ENCODE measurements around the gene FERMT3.
A peak's percentile ranks its signal among the peaks of the same experiment; 100 is the strongest.
"Not testable (repeated sequence)": the region's sequence is repeated elsewhere in the genome, so short reads cannot be mapped to it uniquely, and the experiment has no call there.

FERMT3 gene

DNA sequence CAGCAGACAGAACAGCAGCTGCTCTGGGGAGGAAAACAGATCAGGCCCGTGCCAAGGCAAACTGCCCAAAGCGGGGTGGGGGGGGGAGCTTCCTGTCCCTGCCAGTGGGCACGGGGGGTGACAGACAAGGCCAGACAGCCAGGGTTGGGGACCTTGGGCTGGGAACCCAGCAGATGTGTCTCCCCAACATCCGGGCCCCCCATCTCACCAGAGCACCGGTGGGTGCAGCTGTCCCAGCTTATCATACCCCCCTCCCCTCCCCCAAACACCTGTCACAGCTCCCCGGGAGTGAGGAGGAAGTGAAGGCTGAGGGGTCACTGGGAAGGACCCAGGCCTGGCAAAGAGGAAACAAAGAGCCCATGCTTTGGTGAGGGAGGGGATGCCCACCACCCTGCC is 38.9 kb downstream of the FERMT3 start:
- Histone ChIP-seq H3K27ac (peak overlapping the region; percentile 89), H3K36me3 (peaks cover 29% of the 10 kb centered on the region), H3K9me3 (ENCODE audit: severe bottlenecking) (no peaks in the 10 kb centered on the region), H3K27me3 (ENCODE audit: insufficient read depth, low read depth, severe bottlenecking) (no peaks in the 10 kb centered on the region), H3K4me3 (ENCODE audit: low read depth, low read length) (peak overlapping the region; percentile 61)
- DNase-seq = no peak
- TF ChIP-seq, protein P1, sequence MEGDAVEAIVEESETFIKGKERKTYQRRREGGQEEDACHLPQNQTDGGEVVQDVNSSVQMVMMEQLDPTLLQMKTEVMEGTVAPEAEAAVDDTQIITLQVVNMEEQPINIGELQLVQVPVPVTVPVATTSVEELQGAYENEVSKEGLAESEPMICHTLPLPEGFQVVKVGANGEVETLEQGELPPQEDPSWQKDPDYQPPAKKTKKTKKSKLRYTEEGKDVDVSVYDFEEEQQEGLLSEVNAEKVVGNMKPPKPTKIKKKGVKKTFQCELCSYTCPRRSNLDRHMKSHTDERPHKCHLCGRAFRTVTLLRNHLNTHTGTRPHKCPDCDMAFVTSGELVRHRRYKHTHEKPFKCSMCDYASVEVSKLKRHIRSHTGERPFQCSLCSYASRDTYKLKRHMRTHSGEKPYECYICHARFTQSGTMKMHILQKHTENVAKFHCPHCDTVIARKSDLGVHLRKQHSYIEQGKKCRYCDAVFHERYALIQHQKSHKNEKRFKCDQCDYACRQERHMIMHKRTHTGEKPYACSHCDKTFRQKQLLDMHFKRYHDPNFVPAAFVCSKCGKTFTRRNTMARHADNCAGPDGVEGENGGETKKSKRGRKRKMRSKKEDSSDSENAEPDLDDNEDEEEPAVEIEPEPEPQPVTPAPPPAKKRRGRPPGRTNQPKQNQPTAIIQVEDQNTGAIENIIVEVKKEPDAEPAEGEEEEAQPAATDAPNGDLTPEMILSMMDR (IDR thresholded peaks at IDR 0.05; ENCODE audit: low read depth, low read length) = no peak

DNA sequence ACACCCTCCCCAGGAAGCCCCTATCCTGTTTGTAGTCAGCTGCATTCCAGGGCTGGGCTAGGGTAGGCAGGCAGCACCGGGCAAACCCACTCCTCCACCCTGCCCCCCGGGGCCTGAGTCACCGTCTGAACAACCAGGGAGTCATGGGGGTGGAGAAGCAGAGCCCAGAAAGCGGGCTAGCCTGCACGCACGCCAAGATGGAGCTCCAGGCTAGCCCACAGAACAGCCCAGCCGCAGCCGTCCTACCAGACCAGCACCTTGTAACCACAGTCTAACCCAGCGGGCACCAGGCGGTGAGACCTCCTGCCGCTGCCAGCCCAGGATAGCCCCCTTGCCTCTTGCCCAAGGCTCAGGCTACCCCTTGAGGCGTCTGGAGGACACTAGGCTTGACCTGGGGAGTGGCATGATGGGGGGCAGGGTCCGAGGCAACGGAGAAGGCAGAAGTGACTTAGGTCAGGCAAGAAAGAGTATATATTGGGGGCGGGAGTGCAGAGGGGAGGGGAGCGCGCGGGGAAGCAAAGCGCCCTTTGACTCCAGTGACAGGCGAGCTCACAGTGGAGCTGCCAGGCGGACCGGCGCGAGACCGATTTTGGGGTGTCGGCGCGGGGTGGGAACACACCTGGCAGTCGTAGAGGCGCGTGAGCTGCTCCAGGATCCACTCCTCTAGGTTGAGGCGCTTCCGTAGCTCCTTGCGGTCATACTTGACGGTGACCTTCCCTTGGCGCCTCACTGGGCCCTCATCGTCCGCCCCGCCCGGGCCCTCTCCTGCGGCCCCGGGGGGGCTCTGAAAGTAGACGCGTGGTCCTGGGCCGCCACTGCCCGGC is 39.5 kb downstream of the FERMT3 start:
- H3K27ac ChIP-seq = peak overlapping the region; percentile 89
- TF ChIP-seq, protein P1 (IDR thresholded peaks at IDR 0.05; ENCODE audit: low read depth, low read length) = no peak
- no peaks in the 10 kb centered on the region for H3K9me3 ChIP-seq (ENCODE audit: severe bottlenecking)
- peak overlapping the region; percentile 61 for H3K4me3 ChIP-seq (ENCODE audit: low read depth, low read length)
- H3K27me3 ChIP-seq (ENCODE audit: insufficient read depth, low read depth, severe bottlenecking) = no peaks in the 10 kb centered on the region
- H3K36me3 ChIP-seq = peaks cover 29% of the 10 kb centered on the region
- DNase-seq = peak; percentile 45

DNA sequence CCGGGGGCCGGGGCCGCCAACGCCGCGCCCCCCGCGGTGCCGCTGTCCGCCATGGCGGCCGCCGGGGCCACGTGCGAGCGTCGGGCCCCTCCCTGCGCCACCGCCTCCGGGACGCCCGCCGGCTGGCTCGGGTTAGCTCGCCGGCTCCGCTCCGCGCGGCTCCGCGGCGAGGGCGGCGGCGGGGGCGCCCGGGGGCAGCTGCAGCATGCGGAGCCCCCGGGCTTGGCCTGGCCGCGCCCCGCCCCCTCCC is 40.0 kb downstream of the FERMT3 start:
- not testable (repeated sequence) for DNase-seq; H3K9me3 ChIP-seq (ENCODE audit: severe bottlenecking); H3K27me3 ChIP-seq (ENCODE audit: insufficient read depth, low read depth, severe bottlenecking)
- Histone ChIP-seq H3K36me3 (peaks cover 29% of the 10 kb centered on the region), H3K27ac (peak overlapping the region; percentile 89), H3K4me3 (ENCODE audit: low read depth, low read length) (peak overlapping the region; percentile 61)

DNA sequence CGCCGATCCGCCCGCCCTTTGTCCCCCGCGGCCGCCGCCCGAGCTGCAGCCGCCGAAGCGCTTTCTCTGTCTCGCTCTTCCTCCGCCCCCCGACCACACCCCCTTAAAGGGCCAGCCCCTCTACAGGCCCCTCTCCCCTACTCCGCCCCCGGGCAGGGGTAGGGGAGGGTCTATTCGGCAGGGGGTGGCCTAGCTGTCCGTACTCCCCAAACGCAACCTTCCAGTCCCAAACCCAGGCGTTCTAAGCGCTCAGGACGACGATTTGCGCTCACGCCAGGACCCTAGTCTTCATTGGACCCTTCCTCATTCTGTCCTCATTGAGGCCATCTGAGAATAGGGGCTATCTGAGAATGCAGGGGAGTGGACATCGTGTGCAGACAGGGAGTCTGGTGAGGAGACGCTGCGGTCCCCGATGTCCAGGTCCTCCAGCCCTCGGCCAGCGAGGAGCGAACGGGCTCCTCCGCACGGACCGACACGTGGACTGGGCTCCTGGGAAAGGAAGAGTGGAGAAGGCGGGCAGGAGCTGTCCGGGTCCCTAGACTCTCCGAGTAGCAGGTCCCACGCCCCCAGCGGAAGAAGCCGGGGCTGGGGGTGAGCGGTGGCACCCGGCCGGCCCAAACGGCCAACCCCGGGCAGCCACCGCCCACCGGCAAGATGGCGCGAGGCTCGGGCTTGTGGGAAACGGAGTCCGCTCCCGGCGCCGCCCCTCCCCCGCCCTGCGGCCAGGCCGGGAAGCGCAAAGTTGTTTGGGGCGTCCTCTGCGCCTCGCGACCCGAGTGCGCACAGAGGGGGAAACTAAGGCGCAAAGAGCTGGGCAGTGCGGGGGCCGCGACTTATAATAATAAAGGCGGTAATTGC is 40.6 kb downstream of the FERMT3 start, which contains the start of gene PPP1R14B:
Gene PPP1R14B (minus strand): TSS at position 73 of the 858 bp plus-strand sequence. CDS start 270 bp downstream, outside the sequence.
- DNase-seq = peak; percentile 91
- TF ChIP-seq, protein P1 (IDR thresholded peaks at IDR 0.05; ENCODE audit: low read depth, low read length) = 0 out of 2 replicates have a peak, but pooled peaks have one; percentile 12
- peak within 1 kb of the TSS; percentile 89 for H3K27ac ChIP-seq

DNA sequence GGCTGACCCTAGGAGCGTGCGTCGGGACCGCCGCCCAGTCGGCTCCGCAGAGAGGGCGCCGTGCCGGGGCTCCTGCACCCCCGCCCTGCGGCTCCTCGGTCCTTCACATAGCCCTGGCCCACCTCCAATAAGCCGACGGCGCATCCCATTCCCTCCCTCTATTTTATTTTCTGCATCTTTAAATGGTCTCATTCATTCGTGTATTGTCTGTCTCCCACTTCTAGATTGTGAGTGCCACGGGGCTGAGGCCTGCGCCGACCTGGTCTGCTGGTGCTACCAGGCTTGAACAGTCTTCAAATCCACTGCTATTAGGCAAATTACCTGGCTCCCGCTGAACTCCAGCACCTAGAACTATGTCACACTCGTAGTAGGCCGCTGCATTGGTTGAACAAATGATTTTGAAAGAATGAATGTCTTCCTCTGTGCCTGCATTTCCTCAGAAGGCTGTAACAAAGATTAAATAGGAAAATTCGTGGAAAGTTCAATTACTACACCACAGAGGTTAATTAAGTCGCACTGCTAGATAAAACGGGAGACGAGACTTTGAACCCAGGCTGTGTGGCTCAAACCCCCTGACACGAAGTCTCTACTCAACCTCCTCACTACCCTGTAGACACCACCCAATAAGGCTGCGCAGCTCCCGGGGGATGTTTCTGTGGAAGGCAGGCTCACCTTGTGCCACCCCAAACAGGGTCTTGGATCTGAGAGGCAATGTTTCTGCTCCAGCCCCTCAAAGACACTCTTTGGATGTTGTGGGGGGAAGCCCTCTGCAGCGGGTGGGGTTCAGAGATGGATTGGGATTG is 41.4 kb downstream of the FERMT3 start:
- TF ChIP-seq, protein P1 (IDR thresholded peaks at IDR 0.05; ENCODE audit: low read depth, low read length) = no peak
- peak overlapping the region; percentile 81 for H3K27ac ChIP-seq
- DNase-seq = peak; percentile 39
- H3K36me3 ChIP-seq = peaks cover 28% of the 10 kb centered on the region
- H3K9me3 ChIP-seq (ENCODE audit: severe bottlenecking) = no peaks in the 10 kb centered on the region
- peak overlapping the region; percentile 84 for H3K4me3 ChIP-seq (ENCODE audit: low read depth, low read length)
- H3K27me3 ChIP-seq (ENCODE audit: insufficient read depth, low read depth, severe bottlenecking) = no peaks in the 10 kb centered on the region

More for the DNA sequence above, 40.6 kb downstream of the FERMT3 start, which contains the start of gene PPP1R14B:
- Histone ChIP-seq H3K27me3 (ENCODE audit: insufficient read depth, low read depth, severe bottlenecking) (no peaks in the 10 kb centered on the region), H3K9me3 (ENCODE audit: severe bottlenecking) (no peaks in the 10 kb centered on the region), H3K36me3 (peaks cover 29% of the 10 kb centered on the region), H3K4me3 (ENCODE audit: low read depth, low read length) (peak within 1 kb of the TSS; percentile 84)

Measured in WERI-Rb-1 (cell line).